ENCODE data around the gene PTPRR.

The PTPRR gene

GRCh38 chr12:70747445-70748260 lies 172.9 kb downstream of the PTPRR start:
- H3K27me3 Mint-ChIP-seq (ENCODE audit: low read depth) = no peaks in the 10 kb centered on the region
- H3K4me3 Mint-ChIP-seq = no peak overlapping the region
- peak overlapping the region in 1 of 3 experiments; percentile 7 for H3K27ac Mint-ChIP-seq
- H3K36me3 Mint-ChIP-seq (ENCODE audit: low read depth) = peaks cover 12% of the 10 kb centered on the region
- TF ChIP-seq CTCF (IDR thresholded peaks at IDR 0.05; ENCODE audit: unreplicated experiment in 3 of 3) = no peak
- H3K4me1 Mint-ChIP-seq = no peaks in the 10 kb centered on the region
- H3K9me3 Mint-ChIP-seq = no peaks in the 10 kb centered on the region

- Mint-ChIP-seq H3K27me3 (ENCODE audit: low read depth) (no peaks in the 10 kb centered on the region), H3K27ac (no peak overlapping the region), H3K9me3 (peaks cover 3% of the 10 kb centered on the region), H3K36me3 (ENCODE audit: low read depth) (peaks cover 27% of the 10 kb centered on the region), H3K4me1 (no peaks in the 10 kb centered on the region), H3K4me3 (no peak overlapping the region)
- no peak for TF ChIP-seq CTCF (IDR thresholded peaks at IDR 0.05; ENCODE audit: unreplicated experiment in 3 of 3)
These were observed 175.5 kb downstream of the PTPRR start for GRCh38 chr12:70745048-70745447.

GRCh38 chr12:70744178-70744577 lies 176.4 kb downstream of the PTPRR start:
- no peak overlapping the region for H3K4me3 Mint-ChIP-seq
- H3K27ac Mint-ChIP-seq = no peak overlapping the region

GRCh38 chr12:70741256-70741655 lies 179.3 kb downstream of the PTPRR start:
- Mint-ChIP-seq H3K9me3 (peaks cover 3% of the 10 kb centered on the region), H3K4me1 (no peaks in the 10 kb centered on the region), H3K27ac (peak overlapping the region in 1 of 3 experiments; percentile 79), H3K4me3 (no peak overlapping the region), H3K36me3 (ENCODE audit: low read depth) (peaks cover 29% of the 10 kb centered on the region), H3K27me3 (ENCODE audit: low read depth) (peaks cover 4% of the 10 kb centered on the region)
- TF ChIP-seq CTCF (IDR thresholded peaks at IDR 0.05; ENCODE audit: unreplicated experiment in 3 of 3) = no peak

More at GRCh38 chr12:70744178-70744577, 176.4 kb downstream of the PTPRR start:
- peaks cover 27% of the 10 kb centered on the region for H3K36me3 Mint-ChIP-seq (ENCODE audit: low read depth)
- no peaks in the 10 kb centered on the region for H3K4me1 Mint-ChIP-seq
- H3K27me3 Mint-ChIP-seq (ENCODE audit: low read depth) = no peaks in the 10 kb centered on the region
- no peak for TF ChIP-seq CTCF (IDR thresholded peaks at IDR 0.05; ENCODE audit: unreplicated experiment in 3 of 3)
- H3K9me3 Mint-ChIP-seq = peaks cover 3% of the 10 kb centered on the region

- Mint-ChIP-seq H3K9me3 (peaks cover 8% of the 10 kb centered on the region), H3K27me3 (ENCODE audit: low read depth) (peaks cover 4% of the 10 kb centered on the region), H3K4me3 (no peak overlapping the region), H3K36me3 (ENCODE audit: low read depth) (peaks cover 33% of the 10 kb centered on the region), H3K4me1 (no peaks in the 10 kb centered on the region), H3K27ac (no peak overlapping the region)
- no peak for TF ChIP-seq CTCF (IDR thresholded peaks at IDR 0.05; ENCODE audit: unreplicated experiment in 3 of 3)
These were observed 180.8 kb downstream of the PTPRR start for GRCh38 chr12:70739756-70740155.

Data from nephron (organoid).